Esophagus squamous epithelium (tissue), 5 donors: ENCODE measurements around the gene PLCB2. TPM values are rescaled to one million over a fixed set of nuclear protein-coding genes. Genes with fewer than 3 reads are reported as not detected.

Source experiments
- DNase-seq: peaks from one replicate; lab custom pipeline; 2025; lab: John Stamatoyannopoulos, UW
- H3K27ac ChIP-seq, 4 donors: fragments of 200-600 bp; sonication (generic); one replicate each; pipeline ENCODE4 v1.5.1; 2016 to 2019; ENCODE audit warnings: mild to moderate bottlenecking in 1 of 4
- H3K27me3 ChIP-seq, 4 donors: fragments of 200-600 bp; sonication (generic); 1 replicate in 3 of 4; 2 replicates in 1 of 4; pipeline versions ENCODE4 v1.5.1 to v1.6.0; 2017 to 2021; ENCODE audit warnings: antibody characterized with exemption in 1 of 4
- H3K36me3 ChIP-seq, 3 donors: fragments of 200-600 bp; sonication (generic); one replicate each; pipeline ENCODE4 v1.5.1; 2016 to 2019
- H3K4me1 ChIP-seq, 3 donors: fragments of 200-600 bp; sonication (generic); one replicate each; pipeline ENCODE4 v1.5.1; 2017 to 2019
- H3K4me3 ChIP-seq, 4 donors: fragments of 200-600 bp; sonication (generic); 1 replicate in 3 of 4; 2 replicates in 1 of 4; pipeline ENCODE4 v1.5.1; 2016 to 2019; ENCODE audit warnings: mild to moderate bottlenecking in 2 of 4, moderate library complexity in 1 of 4
- H3K9me3 ChIP-seq, 3 donors: fragments of 200-600 bp; sonication (generic); one replicate each; pipeline ENCODE4 v1.5.1; 2016 to 2019
- CTCF ChIP-seq, 6 experiments: fragments of 450-650 bp in 4 of 6; fragments of 200-600 bp in 2 of 6; sonication (generic) in 2 of 6; IDR thresholded peaks; one replicate each; pipeline ENCODE4 v1.5.1; 2016 to 2019; ENCODE audit warnings: antibody characterized with exemption in 6 of 6, mild to moderate bottlenecking in 4 of 6, moderate library complexity in 4 of 6
- POLR2A ChIP-seq, 4 donors: fragments of 450-650 bp; IDR thresholded peaks; one replicate each; pipeline ENCODE4 v1.6.1; 2017; ENCODE audit warnings: antibody characterized with exemption in 4 of 4, mild to moderate bottlenecking in 4 of 4, moderate library complexity in 3 of 4
- WGBS, 2 donors: methylation state at CpG; one replicate each; pipeline ENCODE4 v1.1.5; 2018; 5-methylcytosine and 5-hydroxymethylcytosine counted together
- intact Hi-C: fragments of 100-400 bp; cut with DNase I; formaldehyde crosslinking; loops from one replicate; pipeline ENCODE4 v1.15.0; 2022
- total RNA-seq, 4 donors: library from RNA; depleted of rRNA; stranded (reverse); fragments of >200 nt; gene quantifications; one replicate each; pipeline ENCODE4 v1.1.0, GENCODE V29; 2016
- donor health status: DM: yes; HTN: yes; CAD: no.

PLCB2 gene
- total RNA-seq, 4 donors from 2014 or later: 6.1 to 15.9 (median 10.4) TPM

- no peak for TF ChIP-seq CTCF (IDR thresholded peaks at IDR 0.05)
- TF ChIP-seq POLR2A (IDR thresholded peaks at IDR 0.05): no peak
- intact Hi-C loops: no loop called here
These were observed 42.4 kb downstream of the PLCB2 start for GRCh38 chr15:40265355-40265754.

GRCh38 chr15:40264321-40265153 lies 43.2 kb downstream of the PLCB2 start:
- no peak for DNase-seq
- intact Hi-C loops: no loop called here
- Histone ChIP-seq H3K4me3 (no peak overlapping the region), H3K27me3 (no peaks in the 10 kb centered on the region), H3K36me3 (peaks cover 4 to 92% (median 21%) of the 10 kb centered on the region in 3 donors), H3K9me3 (no peaks in the 10 kb centered on the region), H3K4me1 (peaks cover 9 to 17% (median 16%) of the 10 kb centered on the region in 3 donors), H3K27ac (no peak overlapping the region)
- TF ChIP-seq POLR2A (IDR thresholded peaks at IDR 0.05): no peak
- TF ChIP-seq CTCF (IDR thresholded peaks at IDR 0.05): no peak
- 74 to 80% methylated on average over 6 to 16 of the region's 16 CpGs for WGBS, 2 donors

More at GRCh38 chr15:40265355-40265754, 42.4 kb downstream of the PLCB2 start:
- WGBS, 2 donors: 80 to 86% methylated on average over 2 to 9 of the region's 10 CpGs
- H3K9me3 ChIP-seq: no peaks in the 10 kb centered on the region
- H3K27me3 ChIP-seq: no peaks in the 10 kb centered on the region
- no peak overlapping the region for H3K4me3 ChIP-seq
- DNase-seq: no peak
- no peak overlapping the region for H3K27ac ChIP-seq
- H3K4me1 ChIP-seq: peaks cover 9 to 17% (median 16%) of the 10 kb centered on the region in 3 donors
- peaks cover 4 to 95% (median 21%) of the 10 kb centered on the region in 3 donors for H3K36me3 ChIP-seq

GRCh38 chr15:40263024-40263754 lies 44.5 kb downstream of the PLCB2 start:
- intact Hi-C loops: no loop called here
- H3K27ac ChIP-seq: peak overlapping the region in 1 of 4 donors; percentile 68
- no peak overlapping the region for H3K4me3 ChIP-seq
- no peak for TF ChIP-seq POLR2A (IDR thresholded peaks at IDR 0.05)
- TF ChIP-seq CTCF (IDR thresholded peaks at IDR 0.05): no peak
- no peaks in the 10 kb centered on the region for H3K9me3 ChIP-seq
- peaks cover 9 to 17% (median 16%) of the 10 kb centered on the region in 3 donors for H3K4me1 ChIP-seq
- WGBS, 2 donors: 61 to 77% methylated on average over 6 to 9 of the region's 12 CpGs
- peaks cover 0 to 4% (median 0%) of the 10 kb centered on the region in 4 donors for H3K27me3 ChIP-seq
- DNase-seq: no peak
- H3K36me3 ChIP-seq: peaks cover 4 to 92% (median 18%) of the 10 kb centered on the region in 3 donors

GRCh38 chr15:40259021-40259420 lies 48.7 kb downstream of the PLCB2 start:
- H3K36me3 ChIP-seq: peaks cover 0 to 95% (median 4%) of the 10 kb centered on the region in 3 donors
- intact Hi-C loops: no loop called here
- H3K4me3 ChIP-seq: no peak overlapping the region
- no peak for TF ChIP-seq CTCF (IDR thresholded peaks at IDR 0.05)
- no peak for TF ChIP-seq POLR2A (IDR thresholded peaks at IDR 0.05)
- H3K27ac ChIP-seq: no peak overlapping the region
- no peaks in the 10 kb centered on the region for H3K9me3 ChIP-seq
- no peak for DNase-seq
- WGBS, 2 donors: 70 to 100% methylated on average over 2 to 4 of the region's 7 CpGs
- peaks cover 0 to 19% (median 0%) of the 10 kb centered on the region in 4 donors for H3K27me3 ChIP-seq
- H3K4me1 ChIP-seq: peaks cover 0 to 22% (median 5%) of the 10 kb centered on the region in 3 donors
